Uterine smooth muscle cell (primary cell): ENCODE data around the gene CALB2. TPM values are rescaled to one million over a fixed set of nuclear protein-coding genes. Genes with fewer than 3 reads are reported as not detected.

ENCODE experiments used
- total RNA-seq: library from RNA; depleted of rRNA; stranded (reverse); fragments of >200 nt; gene quantifications from 2 replicates; pipeline ENCODE4 v1.2.3, GENCODE V29; 2014

CALB2 gene
- 0.22 and 0.50 TPM in 2 replicates for total RNA-seq

GRCh38 chr16:71358464-71358998 lies at the start of gene CALB2:
CALB2 (plus strand) TSS chr16:71358723; CDS start chr16:71358793, 70 bp downstream.

Other genes with a start within 250 kb of the CALB2 start
- 0.33 and 1.00 TPM in 2 replicates for gene HYDIN, start 128.0 kb upstream of the CALB2 start, total RNA-seq
- 32.6 and 37.3 TPM in 2 replicates for gene CMTR2, start 69.3 kb upstream of the CALB2 start, total RNA-seq
- not detected in 2 replicates for gene TLE7, start 83.3 kb downstream of the CALB2 start, total RNA-seq
- gene ZNF23, start 103.5 kb downstream of the CALB2 start, total RNA-seq: 14.2 and 17.2 TPM in 2 replicates
- 2.9 and 4.0 TPM in 2 replicates for gene ZNF19, start 130.6 kb downstream of the CALB2 start, total RNA-seq
- not detected in 2 replicates for gene CHST4, start 167.7 kb downstream of the CALB2 start, total RNA-seq
- not detected in 2 replicates for gene TAT, start 218.4 kb downstream of the CALB2 start, total RNA-seq